PC-9 (cell line): Measurements from ENCODE around the gene SPHK1. TPM values are rescaled to one million over a fixed set of nuclear protein-coding genes. Genes with fewer than 3 reads are reported as not detected.

Experiments
- BruUV-seq: library from RNA; stranded (reverse); fragments of 400-500 nt; replicated peaks from 2 replicates; lab custom pipeline; 2021; lab: Mats Ljungman, UMichigan
- CTCF ChIA-PET: fragments of 300-600 bp; sonication (Branson Sonifier 250); formaldehyde crosslinking; loops from one replicate; lab custom pipeline; 2022; ENCODE audit warnings: antibody characterized with exemption; lab: Charles Lee
- POLR2A ChIA-PET: fragments of 300-600 bp; sonication (Branson Sonifier 250); formaldehyde crosslinking; loops from one replicate; lab custom pipeline; 2022; ENCODE audit warnings: antibody characterized with exemption; ENCODE audit not compliant: unreplicated experiment; lab: Charles Lee
- DNase-seq, 2 experiments: peaks; one replicate each; pipeline versions ENCODE4 v3.0.0 to v3.0.0-alpha.2; 2015 to 2022; ENCODE audit warnings: mixed read lengths in 1 of 2
- H2AFZ ChIP-seq: fragments of 200-600 bp; sonication (generic); 2 replicates; pipeline ENCODE4 v1.8.1; 2017; ENCODE audit warnings: antibody characterized with exemption
- H3F3A ChIP-seq: fragments of 200-600 bp; sonication (generic); 2 replicates; pipeline ENCODE4 v1.8.1; 2017; ENCODE audit warnings: antibody characterized with exemption, mild to moderate bottlenecking, low read depth; ENCODE audit not compliant: insufficient read depth
- H3K27ac ChIP-seq: fragments of 200-600 bp; sonication (generic); 2 replicates; pipeline ENCODE4 v1.6.1; 2016; ENCODE audit warnings: mixed run types
- H3K27me3 ChIP-seq: fragments of 200-600 bp; sonication (generic); 2 replicates; pipeline ENCODE4 v1.6.1; 2016; ENCODE audit warnings: low read depth, mixed run types; ENCODE audit not compliant: insufficient read depth
- H3K36me3 ChIP-seq: fragments of 200-600 bp; sonication (generic); 2 replicates; pipeline ENCODE4 v1.6.1; 2016; ENCODE audit warnings: low read depth, mixed run types
- H3K4me1 ChIP-seq: fragments of 200-600 bp; sonication (generic); replicated peaks from 2 replicates; pipeline ENCODE4 v1.6.1; 2016; ENCODE audit warnings: mixed run types; ENCODE audit not compliant: insufficient read depth
- H3K4me2 ChIP-seq: fragments of 200-600 bp; sonication (generic); 2 replicates; pipeline ENCODE4 v1.6.1; 2017; ENCODE audit warnings: mixed run types
- H3K4me3 ChIP-seq: fragments of 200-600 bp; sonication (generic); 2 replicates; pipeline ENCODE4 v1.6.1; 2016; ENCODE audit warnings: mixed run types
- H3K79me2 ChIP-seq: fragments of 200-600 bp; sonication (generic); 2 replicates; pipeline ENCODE4 v1.6.1; 2017; ENCODE audit warnings: low read depth, mixed run types
- H3K9me2 ChIP-seq: fragments of 200-600 bp; sonication (generic); 2 replicates; pipeline ENCODE4 v1.8.1; 2017; ENCODE audit warnings: mild to moderate bottlenecking; ENCODE audit not compliant: insufficient read depth
- H3K9me3 ChIP-seq: fragments of 200-600 bp; sonication (generic); 2 replicates; pipeline ENCODE4 v1.8.1; 2016; ENCODE audit warnings: low read depth; ENCODE audit not compliant: insufficient read depth
- H4K20me1 ChIP-seq: fragments of 200-600 bp; sonication (generic); 2 replicates; pipeline ENCODE4 v1.8.1; 2017; ENCODE audit not compliant: insufficient read depth
- EZH2 ChIP-seq: fragments of 200-600 bp; sonication (generic); IDR thresholded peaks from 2 replicates; pipeline ENCODE4 v1.8.0; 2017; ENCODE audit warnings: antibody characterized with exemption, low read depth
- intact Hi-C: fragments of 100-400 bp; cut with micrococcal nuclease; formaldehyde crosslinking; loops from one replicate; pipeline ENCODE4 v1.10.0; 2022; ENCODE audit not compliant: unreplicated experiment
- total RNA-seq: library from RNA; stranded (reverse); gene quantifications from 2 replicates; pipeline ENCODE4 v1.2.3, GENCODE V29; 2021
- TF ChIP-seq, protein P1 (sequence below): fragments of 200-600 bp; sonication (generic); conservative IDR thresholded peaks from 2 replicates; pipeline ENCODE4 v1.6.1; 2017; ENCODE audit warnings: mixed run types, antibody characterized with exemption, mild to moderate bottlenecking, moderate library complexity

SPHK1 gene
- total RNA-seq, 1 experiment from 2014 or later: 5.5 TPM

- peaks cover 14% of the 10 kb centered on the region for H4K20me1 ChIP-seq
- no peak overlapping the region for H3K4me2 ChIP-seq
- intact Hi-C loops: no loop called here
- H2AFZ ChIP-seq: no peak overlapping the region
- no peak overlapping the region for H3K4me3 ChIP-seq
- H3K4me1 ChIP-seq: no peaks in the 10 kb centered on the region
- H3K79me2 ChIP-seq: 0 out of 2 replicates have a peak, but pooled peaks cover 5% of the 10 kb centered on the region
- H3K27me3 ChIP-seq: no peaks in the 10 kb centered on the region
- CTCF ChIA-PET: interaction anchor here (0.6 kb wide), 1 partner anchor 461 kb away, joined by 11 read pairs; no protein-coding TSS in a partner anchor
- H3K9me2 ChIP-seq: no peaks in the 10 kb centered on the region
- H3K36me3 ChIP-seq: no peaks in the 10 kb centered on the region
- no peaks in the 10 kb centered on the region for H3K9me3 ChIP-seq
- TF ChIP-seq, protein P1, sequence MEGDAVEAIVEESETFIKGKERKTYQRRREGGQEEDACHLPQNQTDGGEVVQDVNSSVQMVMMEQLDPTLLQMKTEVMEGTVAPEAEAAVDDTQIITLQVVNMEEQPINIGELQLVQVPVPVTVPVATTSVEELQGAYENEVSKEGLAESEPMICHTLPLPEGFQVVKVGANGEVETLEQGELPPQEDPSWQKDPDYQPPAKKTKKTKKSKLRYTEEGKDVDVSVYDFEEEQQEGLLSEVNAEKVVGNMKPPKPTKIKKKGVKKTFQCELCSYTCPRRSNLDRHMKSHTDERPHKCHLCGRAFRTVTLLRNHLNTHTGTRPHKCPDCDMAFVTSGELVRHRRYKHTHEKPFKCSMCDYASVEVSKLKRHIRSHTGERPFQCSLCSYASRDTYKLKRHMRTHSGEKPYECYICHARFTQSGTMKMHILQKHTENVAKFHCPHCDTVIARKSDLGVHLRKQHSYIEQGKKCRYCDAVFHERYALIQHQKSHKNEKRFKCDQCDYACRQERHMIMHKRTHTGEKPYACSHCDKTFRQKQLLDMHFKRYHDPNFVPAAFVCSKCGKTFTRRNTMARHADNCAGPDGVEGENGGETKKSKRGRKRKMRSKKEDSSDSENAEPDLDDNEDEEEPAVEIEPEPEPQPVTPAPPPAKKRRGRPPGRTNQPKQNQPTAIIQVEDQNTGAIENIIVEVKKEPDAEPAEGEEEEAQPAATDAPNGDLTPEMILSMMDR: no peak
- no peak for TF ChIP-seq EZH2
- POLR2A ChIA-PET: no interaction called here
- no peak for DNase-seq
- no peaks in the 10 kb centered on the region for H3F3A ChIP-seq
- BruUV-seq: no TSS peak
- H3K27ac ChIP-seq: no peak overlapping the region
Measured at GRCh38 chr17:76407509-76407908, 23.1 kb downstream of the SPHK1 start.

GRCh38 chr17:76408037-76408849 lies 23.8 kb downstream of the SPHK1 start:
- H3K27ac ChIP-seq: no peak overlapping the region
- no TSS peak for BruUV-seq
- no peaks in the 10 kb centered on the region for H3K36me3 ChIP-seq
- ChIA-PET CTCF (interaction anchor here (0.6 to 1.4 kb wide), 5 partner anchors 43 to 462 kb away, joined by 3 to 15 read pairs (median 11); no protein-coding TSS in a partner anchor), POLR2A (interaction anchor here (0.6 kb wide), 1 partner anchor 718 kb away, joined by 9 read pairs; no protein-coding TSS in a partner anchor)
- peak in 1 of 2 experiments; percentile 67 for DNase-seq
- H3K79me2 ChIP-seq: 0 out of 2 replicates have a peak, but pooled peaks cover 5% of the 10 kb centered on the region
- H3K4me2 ChIP-seq: no peak overlapping the region
- no peaks in the 10 kb centered on the region for H3K9me3 ChIP-seq
- no peaks in the 10 kb centered on the region for H3K27me3 ChIP-seq
- H4K20me1 ChIP-seq: peaks cover 14% of the 10 kb centered on the region
- no peaks in the 10 kb centered on the region for H3F3A ChIP-seq
- TF ChIP-seq EZH2: no peak
- TF ChIP-seq, protein P1: peak; percentile 79
- H3K4me3 ChIP-seq: no peak overlapping the region
- intact Hi-C loops: loop anchor here (1.0 kb wide), 3 partner anchors 50 to 307 kb away; no protein-coding TSS in a partner anchor
- no peaks in the 10 kb centered on the region for H3K9me2 ChIP-seq
- no peak overlapping the region for H2AFZ ChIP-seq
- H3K4me1 ChIP-seq: no peaks in the 10 kb centered on the region

DNA sequence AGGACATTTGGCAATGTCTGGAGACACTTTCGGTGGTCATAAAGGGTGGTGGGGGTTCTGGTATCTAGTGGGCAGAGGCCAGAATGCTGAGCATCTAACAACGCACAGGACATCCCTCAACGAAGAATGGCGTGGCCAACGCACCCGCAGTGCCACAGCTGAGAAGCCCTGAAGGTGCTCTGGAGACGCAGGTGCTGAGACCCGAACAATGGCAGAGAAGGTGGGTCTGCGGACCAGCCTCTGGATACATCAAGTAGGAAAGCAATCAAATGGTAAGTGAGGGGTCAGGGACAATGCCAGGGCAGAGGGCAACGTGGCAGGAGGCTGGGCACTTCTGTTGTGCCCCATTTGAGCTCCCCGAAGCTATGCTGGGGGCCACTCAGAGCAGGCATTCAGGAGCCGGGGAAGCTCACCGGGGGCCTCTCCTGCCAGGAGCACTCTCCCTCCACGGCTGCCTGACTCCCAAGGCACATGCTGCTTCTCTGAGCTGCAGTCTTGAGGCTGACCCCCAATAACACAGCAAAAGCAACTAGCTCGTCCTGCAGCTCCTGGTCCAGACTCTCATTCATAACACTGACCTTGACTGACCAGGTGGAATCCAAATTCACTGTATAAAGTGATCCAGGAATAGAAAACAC lies 26.0 kb downstream of the SPHK1 start:
- H3K4me3 ChIP-seq: no peak overlapping the region
- TF ChIP-seq, protein P1: no peak
- TF ChIP-seq EZH2: no peak
- no peak for DNase-seq
- H3K27ac ChIP-seq: no peak overlapping the region
- H2AFZ ChIP-seq: no peak overlapping the region
- no peaks in the 10 kb centered on the region for H3F3A ChIP-seq
- 0 out of 2 replicates have a peak, but pooled peaks cover 5% of the 10 kb centered on the region for H3K79me2 ChIP-seq
- CTCF ChIA-PET: interaction anchor here (0.6 kb wide), 1 partner anchor 71 kb away, joined by 3 read pairs; no protein-coding TSS in a partner anchor
- H3K9me2 ChIP-seq: no peaks in the 10 kb centered on the region
- H3K27me3 ChIP-seq: no peaks in the 10 kb centered on the region
- BruUV-seq: no TSS peak
- H3K9me3 ChIP-seq: no peaks in the 10 kb centered on the region
- H3K4me1 ChIP-seq: no peaks in the 10 kb centered on the region
- H4K20me1 ChIP-seq: peaks cover 14% of the 10 kb centered on the region
- no peaks in the 10 kb centered on the region for H3K36me3 ChIP-seq
- POLR2A ChIA-PET: no interaction called here
- no peak overlapping the region for H3K4me2 ChIP-seq
- intact Hi-C loops: no loop called here
